GM19035 (cell line): ENCODE results near the gene SUPT5H.

Experiments
- ATAC-seq: cut with Tn5 transposase; IDR thresholded peaks from one replicate; pipeline ENCODE4 v1.9.1; 2021; ENCODE audit not compliant: unreplicated experiment

SUPT5H gene

GRCh38 chr19:39445196-39446111 is at the start of gene SUPT5H:
Gene SUPT5H (plus strand): TSS chr19:39445582. CDS start chr19:39445891, 309 bp downstream.
- peak; percentile 80 for ATAC-seq

- ATAC-seq = no peak
Observed at GRCh38 chr19:39397360-39398296, 47.8 kb upstream of the SUPT5H start.

- no peak for ATAC-seq
Observed at GRCh38 chr19:39398297-39398864, 47.0 kb upstream of the SUPT5H start.

- ATAC-seq = no peak
Observed at GRCh38 chr19:39399668-39400050, 45.7 kb upstream of the SUPT5H start.

- ATAC-seq = no peak
Observed at GRCh38 chr19:39400061-39400460, 45.3 kb upstream of the SUPT5H start.

- no peak for ATAC-seq
Observed at GRCh38 chr19:39401070-39401548, 44.3 kb upstream of the SUPT5H start.

GRCh38 chr19:39401549-39402345 is 43.6 kb upstream of the SUPT5H start:
- no peak for ATAC-seq

GRCh38 chr19:39402346-39403300 is 42.8 kb upstream of the SUPT5H start:
- peak; percentile 34 for ATAC-seq

- peak; percentile 33 for ATAC-seq
Observed at GRCh38 chr19:39403331-39404312, 41.8 kb upstream of the SUPT5H start.

- no peak for ATAC-seq
Observed at GRCh38 chr19:39405261-39405957, 40.0 kb upstream of the SUPT5H start.

- ATAC-seq = no peak
Observed at GRCh38 chr19:39405958-39406655, 39.3 kb upstream of the SUPT5H start.

- ATAC-seq = peak; percentile 21
Observed at GRCh38 chr19:39406656-39407409, 38.5 kb upstream of the SUPT5H start, which contains the start of gene ZFP36. Gene ZFP36 (plus strand): TSS chr19:39406847. CDS start chr19:39406905, 58 bp downstream.

GRCh38 chr19:39407410-39407659 is 38.0 kb upstream of the SUPT5H start:
- ATAC-seq = no peak

- no peak for ATAC-seq
Observed at GRCh38 chr19:39407660-39408391, 37.6 kb upstream of the SUPT5H start.

- ATAC-seq = no peak
Observed at GRCh38 chr19:39408392-39409207, 36.8 kb upstream of the SUPT5H start.
